Measurements from ENCODE around the gene VPS26C.

- TF ChIP-seq GATA2 (IDR thresholded peaks at IDR 0.05; ENCODE audit: low read depth, low read length) (no peak), GATA3 (IDR thresholded peaks at IDR 0.05; ENCODE audit: low read depth, low read length) (no peak)
Observed at GRCh38 chr21:37237764-37238163, 29.4 kb downstream of the VPS26C start.

Measured in SH-SY5Y (cell line).